GM12878 (cell line): ENCODE results near the gene SMIM21. TPM values are rescaled to one million over a fixed set of nuclear protein-coding genes. Genes with fewer than 3 reads are reported as not detected.

ENCODE experiments used
- ATAC-seq: fragments of 200-7000 bp; cut with Tn5 transposase; 3 replicates; pipeline ENCODE4 v1.9.1; 2020; ENCODE audit warnings: mild to moderate bottlenecking, moderate library complexity
- BruUV-seq: library from RNA; stranded (reverse); fragments of 400-500 nt; replicated peaks from 2 replicates; lab custom pipeline; 2021; lab: Mats Ljungman, UMichigan
- CTCF ChIA-PET: fragments of 300-600 bp; sonication (Branson Sonifier 250); formaldehyde crosslinking; extraction: SDS; loops from one replicate; lab custom pipeline; 2021; ENCODE audit warnings: inconsistent platforms; lab: Yijun Ruan, JAX
- POLR2A ChIA-PET: fragments of 350-600 bp; formaldehyde crosslinking; extraction: SDS; loops from one replicate; lab custom pipeline; 2021; ENCODE audit warnings: inconsistent platforms; lab: Charles Lee
- RAD21 ChIA-PET: fragments of 300-600 bp; sonication (Branson Sonifier 250); formaldehyde crosslinking; loops from one replicate; lab custom pipeline; 2023; ENCODE audit warnings: antibody characterized with exemption; ENCODE audit not compliant: unreplicated experiment; lab: Charles Lee
- SMC1A ChIA-PET: fragments of 300-600 bp; sonication (Branson Sonifier 250); formaldehyde crosslinking; loops from one replicate; lab custom pipeline; 2023; ENCODE audit not compliant: unreplicated experiment, uncharacterized antibody; lab: Charles Lee
- DNase-seq: peaks from one replicate; pipeline ENCODE4 v3.0.0-alpha.2; 2011; ENCODE audit warnings: low read depth, low spot score
- FAIRE-seq: peaks from 3 replicates; lab custom pipeline; 2011; peaks lifted over from hg19 to GRCh38; lab: Jason Lieb, UNC
- H2AFZ ChIP-seq: 2 replicates; pipeline ENCODE4 v1.6.0; 2011; ENCODE audit warnings: low read depth, low read length, control low read depth; ENCODE audit not compliant: control insufficient read depth
- H3K27ac ChIP-seq: 2 replicates; pipeline ENCODE4 v1.5.1; 2011; ENCODE audit warnings: control low read depth; ENCODE audit not compliant: control insufficient read depth, insufficient read depth
- H3K27me3 ChIP-seq, 2 experiments: replicated peaks in 1 of 2; 2 replicates each; pipeline versions ENCODE4 v1.6.0 to v1.6.1; 2011; ENCODE audit warnings: low read length in 1 of 2; ENCODE audit not compliant: control insufficient read depth in 2 of 2, insufficient read depth in 2 of 2
- H3K36me3 ChIP-seq, 2 experiments: 2 replicates each; pipeline ENCODE4 v1.5.1; 2011; ENCODE audit warnings: low read length in 1 of 2; ENCODE audit not compliant: control insufficient read depth in 2 of 2, insufficient read depth in 2 of 2
- H3K4me1 ChIP-seq: 2 replicates; pipeline ENCODE4 v1.6.1; 2011; ENCODE audit warnings: mild to moderate bottlenecking, low read length, moderate library complexity, mixed read lengths; ENCODE audit not compliant: control insufficient read depth, insufficient read depth
- H3K4me2 ChIP-seq: 2 replicates; pipeline ENCODE4 v1.6.0; 2011; ENCODE audit warnings: control low read depth; ENCODE audit not compliant: control insufficient read depth, insufficient read depth
- H3K4me3 ChIP-seq: fragments of 200-600 bp; sonication (generic); 2 replicates; pipeline ENCODE4 v1.5.1; 2016
- H3K79me2 ChIP-seq: 2 replicates; pipeline ENCODE4 v1.6.0; 2011; ENCODE audit warnings: low read length; ENCODE audit not compliant: control insufficient read depth, insufficient read depth
- H3K9ac ChIP-seq: 2 replicates; pipeline ENCODE4 v1.8.0; 2011; ENCODE audit warnings: low read length, control low read depth, mixed read lengths; ENCODE audit not compliant: control insufficient read depth, insufficient read depth
- H3K9me3 ChIP-seq: replicated peaks from 3 replicates; pipeline ENCODE4 v1.5.1; 2011; ENCODE audit warnings: mild to moderate bottlenecking, low read length; ENCODE audit not compliant: control insufficient read depth, insufficient read depth
- H4K20me1 ChIP-seq: 2 replicates; pipeline ENCODE4 v1.6.0; 2011; ENCODE audit not compliant: control insufficient read depth, insufficient read depth
- BCL11A ChIP-seq: IDR thresholded peaks from 2 replicates; pipeline ENCODE4 v1.6.1; 2011; ENCODE audit warnings: low read depth, low read length
- CBFB ChIP-seq: IDR thresholded peaks from 2 replicates; pipeline ENCODE4 v1.6.1; 2016; ENCODE audit warnings: antibody characterized with exemption, low read depth
- CEBPB ChIP-seq, 2 experiments: fragments of 150-350 bp in 1 of 2; IDR thresholded peaks; 2 replicates each; pipeline ENCODE4 v1.6.1; 2012 to 2014; ENCODE audit warnings: low read depth in 2 of 2, low read length in 2 of 2, borderline replicate concordance in 1 of 2, inconsistent platforms in 1 of 2
- HCFC1 ChIP-seq: fragments of 150-350 bp; IDR thresholded peaks from 2 replicates; pipeline ENCODE4 v1.6.1; 2014; ENCODE audit warnings: low read length
- MEF2B ChIP-seq: fragments of 450-650 bp; IDR thresholded peaks from 2 replicates; pipeline ENCODE4 v1.6.1; 2018; ENCODE audit warnings: mild to moderate bottlenecking, moderate library complexity; ENCODE audit not compliant: partially characterized antibody, poor library complexity, severe bottlenecking
- NR2C1 ChIP-seq: fragments of 450-650 bp; IDR thresholded peaks from 2 replicates; pipeline ENCODE4 v1.6.1; 2017; ENCODE audit warnings: antibody characterized with exemption, mild to moderate bottlenecking, moderate library complexity
- PAX8 ChIP-seq: fragments of 450-650 bp; IDR thresholded peaks from 2 replicates; pipeline ENCODE4 v1.6.1; 2017; ENCODE audit warnings: mild to moderate bottlenecking, moderate library complexity
- PBX3 ChIP-seq: IDR thresholded peaks from 2 replicates; pipeline ENCODE4 v1.6.1; 2011; ENCODE audit warnings: mild to moderate bottlenecking, low read depth, low read length, moderate library complexity; ENCODE audit not compliant: insufficient replicate concordance
- SREBF2 ChIP-seq: IDR thresholded peaks from 2 replicates; pipeline ENCODE4 v1.6.1; 2012; ENCODE audit warnings: mild to moderate bottlenecking, low read length
- WGBS: methylation state at CpG from one replicate; pipeline ENCODE4 v1.1.6; 2016; ENCODE audit warnings: low lambda C conversion rate; ENCODE audit not compliant: insufficient replicate concordance, insufficient coverage; ENCODE audit errors: missing lambda C conversion rate; 5-methylcytosine and 5-hydroxymethylcytosine counted together
- in situ Hi-C: fragments of 300-500 bp; cut with MboI; formaldehyde crosslinking; loops from 9 replicates; pipeline ENCODE4 v1.14.3; 2018; ENCODE audit warnings: mixed read lengths
- intact Hi-C: fragments of 100-400 bp; cut with micrococcal nuclease; formaldehyde crosslinking; loops from one replicate; pipeline ENCODE4 v1.14.2; 2022; ENCODE audit not compliant: unreplicated experiment
- polyA plus RNA-seq, 11 experiments: library from polyadenylated mRNA; depleted of rRNA in 4 of 11; unstranded in 6 of 11; stranded (reverse) in 5 of 11; fragments of >200 nt; fragmentation: Nextera tagmentation in 4 of 11; fragmentation: Illumina TruSeq in 1 of 11; extraction: Ambion mirVana in 4 of 11; extraction: Trizol in 1 of 11; gene quantifications; 1 replicate in 1 of 11; 2 replicates in 10 of 11; pipeline versions ENCODE4 v1.2.1 to v1.2.3, GENCODE V29; 2011 to 2016; ENCODE audit warnings: inconsistent platforms in 2 of 11, missing spikeins in 2 of 11, low read depth in 1 of 11
- total RNA-seq, 4 experiments: library from RNA; depleted of rRNA in 3 of 4; stranded (reverse); fragments of >200 nt in 3 of 4; fragmentation: Illumina TruSeq in 1 of 4; extraction: Trizol in 1 of 4; gene quantifications; 2 replicates each; pipeline versions ENCODE4 v1.2.1 to v1.2.3, GENCODE V29; 2013 to 2021
- TF ChIP-seq, protein P1 (sequence below): fragments of 450-650 bp; IDR thresholded peaks from 2 replicates; pipeline ENCODE4 v1.6.1; 2017; ENCODE audit warnings: borderline replicate concordance

Gene SMIM21
- total and polyA plus RNA-seq, 10 of the 15 experiments (the other 5 are each of a cell fraction or from before 2014, with no cell fraction given): not detected

DNA sequence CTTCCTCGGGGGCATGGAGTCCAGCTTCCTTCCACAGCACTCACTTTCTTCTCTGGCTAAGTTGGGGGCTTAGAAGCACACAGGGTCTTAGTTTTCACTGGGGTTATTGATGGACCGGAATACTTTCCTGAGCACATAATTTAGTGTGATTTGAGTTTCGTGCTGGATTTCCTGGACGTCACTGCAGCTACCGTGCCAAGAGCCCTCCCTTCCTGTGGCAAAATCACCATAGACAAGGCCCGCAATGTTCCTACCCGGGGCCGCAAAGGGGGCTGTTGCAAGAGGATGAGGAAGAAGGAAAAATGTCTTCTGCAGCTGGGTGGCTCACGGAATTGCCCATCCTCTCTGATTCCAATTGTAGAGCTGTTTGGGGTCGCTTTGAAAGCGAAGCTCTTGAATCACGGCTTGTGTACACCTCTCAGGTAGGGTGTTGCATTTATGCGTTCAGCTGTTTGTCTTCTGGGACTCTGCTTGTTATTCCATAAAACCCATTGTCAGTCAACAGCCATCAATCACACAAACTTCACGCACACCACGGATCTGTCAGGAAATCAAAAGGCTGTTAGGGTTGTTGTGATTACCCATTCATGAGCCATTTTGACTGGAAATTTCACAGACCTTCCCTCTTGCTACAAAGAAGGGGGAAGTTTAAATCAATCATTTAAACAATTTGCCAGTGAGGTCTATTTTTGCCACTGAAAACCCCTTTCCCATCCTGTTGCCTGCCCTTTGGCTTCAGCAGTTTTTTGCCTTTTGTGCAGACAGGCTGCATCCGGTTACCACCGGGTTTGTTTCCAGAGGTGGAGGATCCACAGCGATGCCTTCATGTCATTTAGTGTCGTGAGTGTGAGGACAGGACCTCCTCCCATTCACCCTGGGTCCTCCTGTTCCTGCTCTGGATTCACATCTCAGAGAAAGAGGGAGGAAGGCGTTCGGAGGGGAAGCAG is 36.0 kb downstream of the SMIM21 start:
- DNase-seq (no peak), FAIRE-seq (no peak), ATAC-seq (no peak)
- H3K27ac ChIP-seq: no peak overlapping the region
- H3K9me3 ChIP-seq: no peaks in the 10 kb centered on the region
- H3K79me2 ChIP-seq: no peaks in the 10 kb centered on the region
- no peaks in the 10 kb centered on the region; a peak in 1 of 4 replicates for H3K27me3 ChIP-seq
- TF ChIP-seq NR2C1: no peak
- H3K4me2 ChIP-seq: no peak overlapping the region
- H3K9ac ChIP-seq: no peak overlapping the region
- ChIA-PET CTCF (no interaction called here), RAD21 (no interaction called here), POLR2A (no interaction called here), SMC1A (no interaction called here)
- H2AFZ ChIP-seq: no peak overlapping the region
- no peak overlapping the region for H3K4me3 ChIP-seq
- H3K4me1 ChIP-seq: no peaks in the 10 kb centered on the region
- intact Hi-C loops: no loop called here
- no peaks in the 10 kb centered on the region for H4K20me1 ChIP-seq
- in situ Hi-C loops: no loop called here
- no TSS peak for BruUV-seq
- H3K36me3 ChIP-seq: no peaks in the 10 kb centered on the region
- WGBS: 29% methylated on average over 21 of the region's 21 CpGs

GRCh38 chr18:75390854-75391253 is 36.6 kb downstream of the SMIM21 start:
- FAIRE-seq: no peak
- RAD21 ChIA-PET: no interaction called here
- no peak for DNase-seq
- no peaks in the 10 kb centered on the region for H3K4me1 ChIP-seq
- WGBS: 3% methylated on average over 2 of the region's 2 CpGs
- in situ Hi-C loops (no loop called here), intact Hi-C loops (no loop called here)
- no peak for TF ChIP-seq CEBPB (IDR thresholded peaks at IDR 0.05; ENCODE audit: borderline replicate concordance in 1 of 2, low read depth in 2 of 2, low read length in 2 of 2)
- TF ChIP-seq BCL11A: no peak
- no peak for TF ChIP-seq CBFB
- TF ChIP-seq SREBF2: no peak
- TF ChIP-seq PBX3: no peak
- no peak for TF ChIP-seq MEF2B
- TF ChIP-seq, protein P1, sequence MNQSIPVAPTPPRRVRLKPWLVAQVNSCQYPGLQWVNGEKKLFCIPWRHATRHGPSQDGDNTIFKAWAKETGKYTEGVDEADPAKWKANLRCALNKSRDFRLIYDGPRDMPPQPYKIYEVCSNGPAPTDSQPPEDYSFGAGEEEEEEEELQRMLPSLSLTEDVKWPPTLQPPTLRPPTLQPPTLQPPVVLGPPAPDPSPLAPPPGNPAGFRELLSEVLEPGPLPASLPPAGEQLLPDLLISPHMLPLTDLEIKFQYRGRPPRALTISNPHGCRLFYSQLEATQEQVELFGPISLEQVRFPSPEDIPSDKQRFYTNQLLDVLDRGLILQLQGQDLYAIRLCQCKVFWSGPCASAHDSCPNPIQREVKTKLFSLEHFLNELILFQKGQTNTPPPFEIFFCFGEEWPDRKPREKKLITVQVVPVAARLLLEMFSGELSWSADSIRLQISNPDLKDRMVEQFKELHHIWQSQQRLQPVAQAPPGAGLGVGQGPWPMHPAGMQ: no peak
- no peak for TF ChIP-seq HCFC1
- TF ChIP-seq PAX8: no peak
- H3K4me3 ChIP-seq: no peak overlapping the region
- H3K36me3 ChIP-seq: no peaks in the 10 kb centered on the region
- no peak overlapping the region for H2AFZ ChIP-seq
- CTCF ChIA-PET: no interaction called here
- H3K9me3 ChIP-seq: no peaks in the 10 kb centered on the region
- no peak overlapping the region for H3K27ac ChIP-seq
- SMC1A ChIA-PET: no interaction called here
- H3K27me3 ChIP-seq: no peaks in the 10 kb centered on the region; a peak in 1 of 4 replicates
- ATAC-seq: no peak
- no peaks in the 10 kb centered on the region for H3K79me2 ChIP-seq
- POLR2A ChIA-PET: no interaction called here
- H3K9ac ChIP-seq: no peak overlapping the region
- H3K4me2 ChIP-seq: no peak overlapping the region
- no TSS peak for BruUV-seq
- H4K20me1 ChIP-seq: no peaks in the 10 kb centered on the region
